Stimulated activated CD4-positive, alpha-beta T cell treated with anti-CD3 and anti-CD28 coated beads, Interleukin-15, amount 100 ng/mL, for 24 hours (primary cell): ENCODE measurements around the gene TMEM100.

ENCODE experiments used
- DNase-seq: peaks from one replicate; pipeline ENCODE4 v3.0.0-alpha.2; 2020

Gene TMEM100

DNA sequence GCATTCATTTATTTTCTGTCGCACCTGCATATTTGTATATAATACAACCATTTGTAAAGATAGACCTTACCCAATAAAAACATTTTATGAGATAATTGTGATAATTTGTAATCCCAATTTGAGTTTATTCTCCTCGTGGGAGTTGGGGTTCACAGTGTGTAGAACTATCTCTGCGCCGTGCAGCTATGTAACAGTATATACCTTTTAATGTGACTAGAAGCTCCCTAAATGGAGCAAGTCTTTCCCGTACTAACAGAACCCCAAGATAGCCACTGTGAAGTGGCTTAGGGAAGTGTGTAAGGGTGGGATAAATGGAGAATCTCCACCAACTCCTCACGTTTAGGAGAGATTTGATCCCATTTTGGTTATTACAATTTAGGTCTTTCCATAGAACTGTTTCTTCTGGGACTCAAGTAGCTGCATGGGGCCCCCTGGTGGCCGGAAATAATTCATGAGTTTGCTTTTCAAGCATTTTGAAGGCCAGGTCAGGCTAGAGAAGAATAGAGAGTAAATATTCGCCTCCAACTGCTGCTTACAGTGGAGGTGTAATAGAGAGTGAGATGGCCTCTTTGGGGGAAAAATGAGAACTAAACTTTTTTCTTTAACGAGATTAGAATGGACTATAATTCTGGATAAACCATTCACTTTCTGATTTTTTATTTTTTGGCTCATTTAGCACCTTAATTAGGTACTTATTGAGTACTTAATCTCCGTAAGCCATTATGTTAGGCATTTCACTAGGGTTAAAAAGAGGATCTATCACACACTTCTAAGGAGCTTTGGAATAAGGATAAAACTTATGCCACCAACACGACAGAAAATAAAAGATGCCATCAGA is 4.5 kb downstream of the TMEM100 start:
- DNase-seq: peak; percentile 79

DNA sequence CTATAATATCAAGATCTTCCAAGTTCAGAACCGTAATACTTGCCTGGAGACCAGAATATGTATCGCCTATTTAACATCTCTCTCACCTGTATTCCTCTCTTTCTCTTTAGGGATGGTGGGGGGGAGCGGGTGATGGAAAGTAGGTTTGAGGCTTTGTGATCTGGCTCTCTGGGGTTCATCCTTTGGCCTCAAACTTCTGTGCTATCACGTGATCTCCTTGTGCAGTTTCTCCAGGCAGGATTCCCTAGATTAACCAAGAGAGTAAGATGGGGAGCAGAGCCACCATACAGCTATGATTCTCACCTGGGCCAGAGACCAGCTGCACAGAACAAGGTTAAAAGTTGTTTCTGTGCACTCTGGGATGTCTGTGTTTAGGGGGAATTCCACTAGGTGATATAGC is 5.2 kb downstream of the TMEM100 start:
- DNase-seq: no peak

DNA sequence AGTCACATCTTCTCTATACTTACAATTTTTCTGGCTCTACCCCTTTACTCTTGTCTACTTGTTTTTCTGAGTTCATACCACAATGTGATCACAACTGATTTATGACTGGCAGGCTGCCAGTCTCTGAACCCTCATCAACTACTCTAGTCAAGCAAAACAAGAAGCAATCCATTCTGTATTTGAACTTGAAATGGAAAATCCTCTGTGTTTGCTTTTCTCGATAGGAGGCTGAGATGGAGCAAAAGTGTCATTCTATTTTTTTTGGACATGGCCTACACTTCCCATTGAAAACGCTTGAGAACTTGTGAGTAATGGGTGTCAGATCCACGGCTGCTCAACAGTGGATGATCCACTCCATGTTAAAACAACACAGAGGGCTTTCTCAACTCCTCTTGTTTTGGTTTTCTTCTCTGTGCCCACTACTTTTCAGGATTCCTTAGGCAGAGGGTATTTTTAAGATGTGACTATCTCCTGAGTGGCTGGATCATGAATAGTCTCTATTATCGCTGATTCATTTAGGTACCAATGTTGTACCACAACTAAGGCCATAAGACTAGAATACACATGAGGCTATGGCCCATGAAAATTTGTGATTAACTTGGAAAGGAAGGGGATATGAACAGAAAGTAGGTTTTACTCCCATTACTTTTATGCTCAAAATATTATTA is 11.7 kb downstream of the TMEM100 start:
- DNase-seq: no peak

DNA sequence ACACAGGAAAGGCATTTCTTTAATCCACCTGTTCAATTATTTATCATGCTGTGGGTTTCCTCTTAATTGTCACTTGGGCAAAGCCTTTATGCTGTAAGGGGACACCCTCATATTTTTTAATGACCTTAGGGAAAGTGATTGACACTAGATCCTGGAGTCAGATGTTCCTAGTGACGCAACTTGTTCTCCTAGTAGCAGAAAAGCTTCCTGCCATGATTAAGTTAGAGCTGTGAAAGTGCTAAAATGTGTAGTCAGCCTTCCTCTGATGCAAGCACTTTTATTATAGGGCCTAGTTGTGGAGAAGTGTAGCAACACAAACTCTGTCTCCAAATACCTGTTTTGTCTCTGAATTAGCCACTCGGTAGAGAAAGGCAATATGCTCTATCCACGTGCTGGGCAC is 12.3 kb downstream of the TMEM100 start:
- DNase-seq: no peak

DNA sequence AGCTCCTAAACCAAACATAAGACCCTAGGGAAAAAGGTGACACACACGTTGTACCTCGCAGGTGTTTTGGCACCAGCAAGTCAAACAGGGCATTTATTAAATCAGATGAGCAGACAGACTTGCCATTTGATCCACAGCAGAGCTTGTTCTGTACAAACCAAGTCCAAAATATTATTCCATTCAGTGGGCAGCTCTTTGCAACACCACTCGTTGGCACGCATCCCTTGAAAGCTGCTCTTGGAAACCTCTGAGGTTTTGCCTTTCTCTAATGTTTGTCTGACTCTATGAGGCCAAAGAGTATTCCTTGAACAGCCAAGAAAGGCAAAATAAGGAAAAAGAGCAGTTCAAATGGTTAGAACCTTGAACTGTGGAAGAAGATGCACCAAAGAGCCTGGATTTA is 12.7 kb downstream of the TMEM100 start:
- DNase-seq: no peak

DNA sequence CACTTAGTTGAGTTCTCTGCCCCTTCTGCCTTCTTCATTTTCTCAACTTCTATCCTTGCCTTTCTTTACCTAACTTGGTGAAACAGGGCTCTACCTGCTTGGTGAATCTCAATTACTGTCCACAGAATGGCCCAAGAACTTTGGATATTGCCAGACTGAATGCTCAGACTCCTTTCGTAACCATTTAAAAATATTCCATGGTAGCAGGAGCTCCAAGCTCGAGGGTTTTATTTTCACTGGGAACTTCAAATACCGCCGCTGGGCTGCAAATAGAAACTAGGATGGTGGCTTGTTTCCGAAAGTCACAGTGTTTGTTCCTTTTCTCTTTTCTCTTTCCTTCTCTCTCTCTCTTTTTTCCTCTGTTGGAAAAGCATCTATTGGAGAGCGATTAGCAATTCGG is 13.2 kb downstream of the TMEM100 start:
- DNase-seq: no peak

DNA sequence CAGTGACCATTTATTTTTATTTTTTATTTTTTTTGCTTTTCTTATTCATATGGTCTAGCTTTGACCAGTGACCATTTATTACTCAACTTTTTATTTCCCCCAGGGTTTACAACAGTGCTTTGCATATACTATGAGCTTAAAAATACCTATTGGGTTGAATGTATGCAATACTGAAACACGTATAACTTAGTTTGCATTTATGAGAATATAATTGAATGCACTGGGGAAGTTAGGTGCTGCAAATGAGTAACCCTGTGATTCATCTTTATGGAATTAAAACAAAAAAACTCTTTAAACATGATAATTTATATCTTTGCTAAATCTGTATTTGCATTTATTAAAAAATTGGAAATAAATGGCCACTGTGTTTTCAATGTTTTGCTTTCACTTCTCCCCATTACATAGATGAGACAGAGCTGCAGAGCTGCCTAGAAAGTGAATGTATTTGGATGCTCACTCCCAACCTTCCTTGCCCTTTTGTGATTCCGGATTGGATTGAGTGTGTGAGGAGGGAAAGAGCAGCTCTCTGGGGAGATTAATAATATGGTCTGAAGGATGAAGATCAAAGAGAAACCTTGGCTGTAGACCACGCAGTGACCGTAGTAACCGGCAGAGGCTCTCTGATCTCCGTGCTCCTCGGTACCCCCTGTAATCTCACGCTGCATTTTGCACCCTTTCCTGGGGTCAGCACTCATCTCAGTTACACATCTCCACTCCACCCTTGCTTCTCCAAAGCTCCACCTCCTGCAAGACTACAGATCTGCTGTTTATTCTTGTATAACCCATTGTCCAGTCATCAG is 14.3 kb downstream of the TMEM100 start:
- DNase-seq: no peak

DNA sequence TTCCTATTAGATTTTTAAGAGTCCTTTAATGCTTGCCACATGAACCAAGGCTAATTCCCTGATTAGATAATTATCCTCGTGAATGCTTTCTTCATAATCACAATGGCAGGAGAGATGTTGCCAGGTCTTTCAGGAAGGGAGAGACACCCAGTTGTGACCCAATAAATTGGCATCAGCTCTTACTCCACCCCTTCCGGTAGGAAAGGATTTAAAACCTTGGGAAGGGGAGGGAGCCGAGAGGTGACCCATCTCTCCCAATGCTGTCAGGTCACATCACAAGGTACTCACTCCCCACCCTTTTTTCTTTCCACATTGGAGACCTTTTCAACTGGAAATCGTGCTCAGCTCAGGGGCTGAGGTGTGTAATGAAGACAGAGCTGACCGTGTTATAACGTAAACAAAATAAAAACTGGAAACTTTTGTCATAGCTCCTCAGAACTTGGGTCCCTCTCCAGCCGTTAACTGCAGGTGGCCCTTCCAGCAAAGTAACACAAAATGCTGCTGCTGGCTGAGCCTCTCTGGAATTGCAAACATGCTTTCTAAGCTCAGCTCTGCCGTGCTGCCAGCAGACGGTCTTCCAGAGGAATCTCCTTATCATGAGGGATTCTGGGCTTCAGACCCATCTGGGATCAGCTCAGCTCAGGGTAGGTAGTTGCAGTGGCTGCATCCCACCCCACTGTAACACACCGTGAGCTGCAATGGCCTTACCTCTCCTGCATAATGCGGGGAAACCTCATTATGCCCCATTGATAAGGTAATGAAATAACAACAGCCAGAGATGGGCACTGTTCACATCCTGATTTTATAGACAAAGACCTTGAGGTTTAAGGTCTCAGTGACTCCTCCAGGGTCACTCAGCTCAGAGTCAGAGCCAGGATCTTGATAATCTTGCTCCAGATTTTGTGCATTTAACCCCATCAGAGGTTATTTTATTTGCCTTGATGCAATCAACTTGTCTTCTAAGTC is 15.6 kb downstream of the TMEM100 start:
- no peak for DNase-seq

DNA sequence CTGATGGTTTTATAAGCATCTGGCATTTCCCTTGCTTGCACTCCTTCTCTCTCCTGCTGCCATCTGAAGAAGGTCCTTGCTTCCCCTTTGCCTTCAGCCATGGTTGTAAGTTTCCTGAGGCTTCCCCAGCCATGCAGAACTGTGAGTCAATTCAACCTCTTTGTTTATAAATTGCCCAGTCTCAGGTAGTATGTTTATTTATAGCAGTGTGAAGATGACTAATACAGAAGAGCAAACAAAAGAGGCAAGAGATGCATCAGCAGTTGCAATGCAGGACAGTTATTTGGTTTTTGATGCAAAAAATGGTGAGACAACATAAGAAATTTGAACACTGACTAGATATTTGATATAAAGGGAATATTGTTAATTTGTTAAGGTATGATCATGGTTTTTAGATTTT is 16.8 kb downstream of the TMEM100 start:
- DNase-seq: no peak

DNA sequence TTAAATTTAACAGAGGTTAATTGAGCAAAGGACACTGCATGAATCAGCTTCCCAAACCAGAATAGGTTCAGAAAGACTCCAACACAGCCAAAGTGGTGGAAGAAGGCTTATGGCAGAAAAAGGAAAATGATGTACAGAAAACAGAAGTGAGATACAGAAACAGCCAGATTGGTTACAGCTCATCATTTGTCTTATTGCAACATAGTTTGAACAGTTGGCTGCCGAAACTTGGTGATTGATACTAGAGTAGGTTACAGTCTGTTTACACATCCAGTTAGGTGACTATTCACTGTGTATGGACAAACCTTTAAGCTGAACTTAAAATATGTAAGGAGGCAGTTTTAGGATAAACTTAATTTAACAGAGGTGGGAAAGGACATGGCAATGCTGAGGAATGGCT is 18.3 kb downstream of the TMEM100 start:
- no peak for DNase-seq

DNA sequence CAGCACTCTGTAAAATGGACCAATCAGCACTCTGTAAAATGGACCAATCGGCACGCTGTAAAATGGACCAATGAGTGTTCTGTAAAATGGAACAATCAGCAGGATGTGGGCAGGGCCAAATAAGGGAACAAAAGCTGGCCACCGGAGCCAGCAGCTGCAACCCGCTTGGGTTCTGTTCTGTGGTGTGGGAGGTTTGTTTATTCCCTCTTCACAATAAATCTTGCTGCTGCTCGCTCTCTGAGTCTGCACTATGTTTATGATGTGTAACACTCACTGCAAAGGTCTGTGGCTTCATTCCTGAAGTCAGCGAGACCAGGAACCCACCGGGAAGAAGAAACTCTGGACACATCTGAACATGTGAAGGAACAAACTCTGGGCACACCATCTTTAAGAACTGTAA is 20.5 kb downstream of the TMEM100 start:
- no peak for DNase-seq

DNA sequence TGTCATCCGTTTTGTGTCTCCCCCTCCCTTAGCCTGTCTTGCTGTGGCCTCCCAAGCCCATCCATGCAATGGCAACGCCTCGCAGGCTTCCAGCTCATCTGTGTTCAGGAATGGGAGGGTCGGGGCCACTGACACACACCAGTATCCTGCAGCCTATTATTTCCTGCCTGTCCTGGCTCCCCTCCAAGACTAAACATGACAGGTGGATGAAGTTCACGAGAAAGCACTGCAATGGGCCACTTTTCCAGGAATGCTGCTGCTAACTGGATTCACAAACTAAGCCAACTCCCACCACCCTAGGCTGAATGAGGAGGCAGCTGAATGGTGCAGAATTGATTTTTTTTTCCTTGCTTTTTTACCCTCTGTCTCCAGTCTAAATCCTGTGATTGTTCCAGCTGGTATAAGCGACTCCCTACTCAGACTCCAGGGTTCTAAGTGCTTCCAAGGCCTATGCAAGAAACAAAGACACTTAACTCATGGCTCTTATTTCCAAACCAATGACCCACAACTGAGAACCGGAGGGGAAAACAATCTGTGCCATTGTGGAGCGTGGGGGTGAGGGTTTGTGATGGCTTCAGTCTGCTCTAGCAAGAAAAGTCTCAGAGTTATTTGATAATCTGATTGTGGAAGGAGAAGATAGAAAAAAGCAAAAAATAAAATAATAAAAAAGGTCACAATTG is 23.3 kb downstream of the TMEM100 start:
- no peak for DNase-seq

DNA sequence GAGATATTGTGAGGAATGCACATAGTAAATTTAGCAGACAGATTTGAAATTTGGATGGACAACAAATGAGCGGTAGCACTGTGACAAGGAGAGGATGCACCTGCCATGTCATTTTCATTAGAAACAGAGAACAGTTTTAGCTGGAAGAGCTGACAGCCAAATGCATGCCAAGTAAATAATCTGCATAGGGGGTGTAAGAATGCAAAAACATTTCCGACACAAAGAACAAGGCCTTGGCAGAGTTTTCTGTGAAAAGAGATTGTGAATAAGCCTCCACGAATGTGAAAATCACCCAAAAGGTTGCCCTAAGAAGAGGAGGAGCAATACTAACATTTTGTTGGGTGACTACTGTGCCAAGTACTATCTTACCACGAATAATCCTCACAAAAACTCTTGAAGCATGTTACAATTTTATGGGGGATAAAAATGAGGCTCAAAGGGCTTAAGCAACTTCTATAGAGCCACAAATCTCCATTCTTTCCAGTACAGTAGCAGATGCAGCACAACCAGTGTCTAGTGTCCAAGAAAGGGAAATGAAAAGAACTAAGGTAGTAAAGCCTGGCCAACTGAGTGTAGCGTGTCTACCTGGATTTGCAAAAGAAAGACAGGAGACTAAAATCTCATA is 28.3 kb downstream of the TMEM100 start:
- no peak for DNase-seq

DNA sequence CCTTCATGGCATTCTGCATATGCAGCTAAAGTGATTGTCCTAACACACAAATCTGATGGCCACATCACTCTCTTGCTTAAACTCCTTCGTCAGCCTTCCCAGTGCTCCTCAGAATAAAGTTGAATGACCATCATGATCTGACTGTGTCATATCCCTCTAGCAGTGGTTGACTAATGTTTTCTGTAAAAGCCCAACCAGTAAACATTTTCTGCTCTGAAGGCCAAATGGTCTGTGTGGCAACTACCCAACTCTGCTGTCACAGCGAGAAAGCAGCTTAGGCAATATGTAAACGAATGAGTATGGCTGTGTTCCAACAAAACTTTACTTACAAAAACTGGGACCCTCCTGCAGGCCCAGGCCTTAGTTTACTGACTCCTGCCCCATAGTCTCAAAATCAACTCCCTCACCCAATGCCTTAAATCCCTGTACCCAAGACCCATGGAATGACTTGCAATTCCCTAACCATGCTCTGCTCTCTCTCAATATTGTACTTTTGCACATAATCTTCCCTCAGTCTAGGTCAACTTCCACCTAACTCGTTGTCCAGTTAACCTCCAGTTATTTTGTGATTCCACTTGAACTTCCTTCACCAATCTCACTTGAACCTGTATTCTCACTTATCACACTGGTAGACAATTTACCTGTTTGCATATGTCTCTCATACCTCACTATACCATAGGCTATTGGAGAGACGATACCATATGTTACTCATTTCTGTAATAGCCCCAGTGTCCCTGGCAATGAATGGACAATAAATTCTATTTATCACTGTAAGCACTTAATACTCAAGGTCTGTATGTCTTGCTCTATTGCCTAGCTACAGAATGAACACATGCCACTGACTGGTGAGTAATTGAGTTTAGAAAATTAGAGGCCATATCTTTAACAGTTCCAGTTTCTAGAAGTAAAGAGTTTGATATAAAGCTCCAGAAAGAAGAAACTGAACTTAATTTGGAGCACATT is 29.1 kb downstream of the TMEM100 start:
- DNase-seq: no peak

DNA sequence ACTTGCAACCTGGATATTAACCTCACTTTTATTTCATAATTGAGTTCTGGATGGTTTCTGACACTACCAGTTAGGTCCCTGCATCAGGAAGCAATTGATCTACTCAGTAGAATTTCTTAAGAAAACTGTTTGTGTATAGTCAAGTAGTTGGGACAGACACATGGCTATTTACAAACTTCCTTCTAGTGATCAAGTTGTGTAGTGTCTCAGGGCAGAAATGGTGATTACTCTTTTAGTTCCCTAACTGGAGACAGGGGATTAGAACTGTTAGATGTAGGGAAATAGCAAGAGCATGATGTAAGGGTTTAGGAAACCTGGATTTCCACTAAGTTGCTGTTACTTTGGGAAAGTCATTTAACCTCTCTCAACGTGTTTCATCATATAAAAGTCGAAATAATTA is 30.4 kb downstream of the TMEM100 start:
- DNase-seq: no peak

DNA sequence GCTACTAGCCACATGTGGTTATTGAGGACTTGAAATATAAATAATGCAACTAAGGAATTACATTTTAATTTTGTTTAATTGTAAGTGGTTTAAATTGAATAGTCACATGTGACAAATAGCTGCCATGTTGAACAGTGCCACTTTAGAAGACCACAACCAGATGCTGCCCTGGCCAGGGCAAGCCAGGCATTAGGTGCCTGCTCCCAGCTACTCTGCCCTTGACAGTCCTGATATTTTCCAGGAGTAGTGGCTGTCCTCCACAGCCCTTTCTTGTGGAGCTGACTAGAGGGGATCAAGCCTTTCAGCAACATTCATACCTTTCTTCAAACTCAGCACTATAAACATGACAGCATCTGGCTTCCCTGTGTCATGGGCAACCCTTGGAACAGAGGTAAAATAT is 31.0 kb downstream of the TMEM100 start:
- no peak for DNase-seq

DNA sequence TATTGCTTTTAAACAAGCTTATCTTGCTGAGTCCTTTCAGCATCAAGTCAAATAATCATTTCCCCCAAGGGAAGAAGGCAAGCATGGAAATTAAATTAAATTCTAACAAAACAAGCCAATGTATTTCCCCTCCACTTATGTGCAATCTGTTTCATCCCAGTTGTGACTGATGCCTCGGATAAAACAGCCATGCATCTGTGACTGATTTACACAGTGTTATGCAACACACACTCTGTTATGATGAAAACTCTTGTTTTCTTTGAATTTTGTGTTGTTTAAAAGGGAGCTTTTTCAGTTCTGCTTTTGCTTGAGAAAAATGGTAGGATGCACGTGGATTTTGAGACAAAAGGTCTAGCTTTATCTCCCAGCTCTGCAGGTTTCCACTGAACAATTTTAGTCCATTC is 32.6 kb downstream of the TMEM100 start:
- DNase-seq: no peak

DNA sequence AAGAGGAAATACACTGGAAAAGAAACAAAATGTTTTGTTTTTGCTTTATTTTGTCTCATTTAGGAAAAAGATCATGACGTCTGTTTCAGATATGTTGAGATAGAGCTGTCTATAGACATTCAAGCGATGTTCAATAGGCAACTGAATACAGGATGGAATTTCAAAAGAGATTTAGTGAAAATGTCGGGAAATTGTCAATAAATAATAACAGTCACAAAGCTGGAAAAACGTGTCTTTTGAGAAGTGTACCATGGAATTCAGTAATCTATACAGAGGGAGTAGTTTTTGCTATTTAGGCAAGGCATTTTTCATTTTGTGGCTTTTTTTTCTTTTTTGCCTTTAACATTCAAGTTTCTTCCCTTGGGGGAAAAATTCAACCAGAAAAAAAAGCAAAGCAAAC is 33.0 kb downstream of the TMEM100 start:
- DNase-seq: no peak

DNA sequence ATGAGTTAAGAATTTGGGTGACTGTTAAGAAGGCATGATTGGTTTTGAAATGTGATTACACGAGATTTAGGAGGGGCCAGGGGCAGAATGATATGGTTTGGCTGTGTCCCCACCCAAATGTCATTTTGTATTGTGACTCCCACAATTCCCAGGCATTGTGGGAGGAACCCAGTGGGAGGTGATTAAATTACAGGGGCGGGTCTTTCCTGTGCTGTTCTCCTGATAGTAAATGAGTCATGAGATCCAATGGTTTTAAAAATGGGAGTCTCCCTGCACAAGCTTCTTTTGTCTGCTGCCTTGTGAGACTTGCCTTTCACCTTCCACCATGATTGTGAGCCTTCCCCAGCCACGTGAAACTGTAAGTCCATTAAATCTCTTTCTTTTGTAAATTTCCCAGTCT is 34.6 kb downstream of the TMEM100 start:
- no peak for DNase-seq

DNA sequence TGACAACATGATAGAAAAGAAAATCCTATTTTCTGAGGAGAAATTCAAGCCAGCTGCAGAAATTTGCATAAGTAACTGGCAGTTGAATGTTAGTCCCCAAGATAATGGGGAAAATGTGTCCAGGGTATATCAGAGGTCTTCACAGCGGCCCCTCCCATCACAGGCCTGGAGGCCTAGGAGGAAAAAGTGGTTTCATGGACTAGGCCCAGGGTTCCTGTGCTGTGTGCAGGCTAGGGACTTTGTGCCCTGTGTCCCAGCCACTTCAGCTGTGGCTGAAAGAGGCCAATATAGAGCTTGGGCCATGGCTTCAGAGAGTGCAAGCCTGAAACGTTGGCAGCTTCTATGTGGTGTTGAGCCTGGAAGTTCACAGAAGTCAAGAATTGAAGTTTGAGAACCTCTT is 35.6 kb downstream of the TMEM100 start:
- DNase-seq: no peak
